Caco-2 (cell line): ENCODE data around the gene FBXO28. TPM values are rescaled to one million over a fixed set of nuclear protein-coding genes. Genes with fewer than 3 reads are reported as not detected.

ENCODE experiments used
- BruUV-seq: library from RNA; stranded (reverse); fragments of 400-500 nt; replicated peaks from 2 replicates; lab custom pipeline; 2021; lab: Mats Ljungman, UMichigan
- CTCF ChIA-PET: fragments of 300-600 bp; sonication (Branson Sonifier 250); formaldehyde crosslinking; loops from one replicate; lab custom pipeline; 2022; ENCODE audit warnings: antibody characterized with exemption; lab: Charles Lee
- POLR2A ChIA-PET: fragments of 300-600 bp; sonication (Branson Sonifier 250); formaldehyde crosslinking; loops from one replicate; lab custom pipeline; 2022; ENCODE audit warnings: antibody characterized with exemption; lab: Charles Lee
- DNase-seq, 2 experiments: peaks; one replicate each; pipeline versions ENCODE4 v3.0.0 to v3.0.0-alpha.2; 2020 to 2022
- H3K27me3 ChIP-seq: replicated peaks from 2 replicates; pipeline ENCODE4 v1.6.0; 2011; ENCODE audit warnings: low read length; ENCODE audit not compliant: control insufficient read depth, insufficient read depth
- H3K36me3 ChIP-seq: 2 replicates; pipeline ENCODE4 v1.5.1; 2011; ENCODE audit warnings: low read length; ENCODE audit not compliant: control insufficient read depth, insufficient read depth
- H3K4me1 ChIP-seq: fragments of 250-450 bp; sonication (Bioruptor Pico); 2 replicates; pipeline ENCODE4 v1.5.1; 2020; ENCODE audit warnings: mild to moderate bottlenecking
- H3K4me3 ChIP-seq: 2 replicates; pipeline ENCODE4 v1.5.1; 2011; ENCODE audit warnings: low read depth, mild to moderate bottlenecking, control low read depth, low read length
- H3K9me3 ChIP-seq: fragments of 250-450 bp; sonication (Bioruptor Pico); 2 replicates; pipeline ENCODE4 v1.5.1; 2020; ENCODE audit warnings: mild to moderate bottlenecking, moderate library complexity
- H3K27ac Mint-ChIP-seq: one replicate; pipeline ENCODE4 v1.8.0; 2022; ENCODE audit warnings: mixed read lengths; ENCODE audit not compliant: unreplicated experiment
- H3K27me3 Mint-ChIP-seq: one replicate; pipeline ENCODE4 v1.8.0; 2022; ENCODE audit warnings: mixed read lengths; ENCODE audit not compliant: insufficient read depth, unreplicated experiment
- H3K36me3 Mint-ChIP-seq: one replicate; pipeline ENCODE4 v1.8.0; 2022; ENCODE audit warnings: mild to moderate bottlenecking, mixed read lengths; ENCODE audit not compliant: insufficient read depth, unreplicated experiment
- H3K4me1 Mint-ChIP-seq: one replicate; pipeline ENCODE4 v1.8.0; 2022; ENCODE audit warnings: low read depth, mixed read lengths; ENCODE audit not compliant: unreplicated experiment
- H3K4me3 Mint-ChIP-seq: one replicate; pipeline ENCODE4 v1.8.0; 2022; ENCODE audit warnings: mild to moderate bottlenecking, moderate library complexity, mixed read lengths; ENCODE audit not compliant: unreplicated experiment
- H3K9me3 Mint-ChIP-seq: one replicate; pipeline ENCODE4 v1.8.0; 2022; ENCODE audit warnings: mixed read lengths; ENCODE audit not compliant: unreplicated experiment
- CTCF ChIP-seq, 2 experiments: fragments of 200-600 bp in 1 of 2; IDR thresholded peaks; 1 replicate in 1 of 2; 2 replicates in 1 of 2; pipeline versions ENCODE4 v1.5.1 to v1.8.0; 2011 to 2022; ENCODE audit warnings: antibody characterized with exemption in 1 of 2, control low read depth in 1 of 2, inconsistent platforms in 1 of 2, low read depth in 1 of 2, low read length in 1 of 2, mild to moderate bottlenecking in 1 of 2, moderate library complexity in 1 of 2; ENCODE audit not compliant: insufficient read depth in 1 of 2, severe bottlenecking in 1 of 2, unreplicated experiment in 1 of 2
- intact Hi-C: fragments of 100-400 bp; cut with micrococcal nuclease; formaldehyde crosslinking; loops from one replicate; pipeline ENCODE4 v1.10.0; 2022; ENCODE audit not compliant: unreplicated experiment
- total RNA-seq: library from RNA; stranded (reverse); gene quantifications from 2 replicates; pipeline ENCODE4 v1.2.3, GENCODE V29; 2022

FBXO28 gene
- total RNA-seq, 1 experiment from 2014 or later: 31.3 TPM

GRCh38 chr1:224080115-224080774 is 33.7 kb upstream of the FBXO28 start:
- peaks cover 9% of the 10 kb centered on the region for H3K4me1 ChIP-seq
- TF ChIP-seq CTCF (IDR thresholded peaks at IDR 0.05; ENCODE audit: insufficient read depth in 1 of 2, low read depth in 1 of 2, low read length in 1 of 2, severe bottlenecking in 1 of 2, unreplicated experiment in 1 of 2): no peak
- no peak overlapping the region for H3K4me3 ChIP-seq
- H3K36me3 Mint-ChIP-seq: no peaks in the 10 kb centered on the region
- H3K9me3 Mint-ChIP-seq: no peaks in the 10 kb centered on the region
- no peaks in the 10 kb centered on the region for H3K36me3 ChIP-seq
- no peaks in the 10 kb centered on the region for H3K27me3 Mint-ChIP-seq
- no peak for DNase-seq
- BruUV-seq: no TSS peak
- H3K4me3 Mint-ChIP-seq: no peak overlapping the region
- CTCF ChIA-PET: no interaction called here
- no peak overlapping the region for H3K27ac Mint-ChIP-seq
- intact Hi-C loops: no loop called here
- no peaks in the 10 kb centered on the region for H3K27me3 ChIP-seq
- POLR2A ChIA-PET: no interaction called here
- no peaks in the 10 kb centered on the region for H3K9me3 ChIP-seq
- no peaks in the 10 kb centered on the region for H3K4me1 Mint-ChIP-seq

- CTCF ChIA-PET: no interaction called here
- H3K4me1 Mint-ChIP-seq: peaks cover 3% of the 10 kb centered on the region
- no peak overlapping the region for H3K27ac Mint-ChIP-seq
- POLR2A ChIA-PET: no interaction called here
- Histone ChIP-seq H3K27me3 (no peaks in the 10 kb centered on the region), H3K36me3 (no peaks in the 10 kb centered on the region), H3K4me3 (no peak overlapping the region), H3K9me3 (no peaks in the 10 kb centered on the region), H3K4me1 (peaks cover 9% of the 10 kb centered on the region)
- intact Hi-C loops: no loop called here
- H3K4me3 Mint-ChIP-seq: no peak overlapping the region
- TF ChIP-seq CTCF (IDR thresholded peaks at IDR 0.05; ENCODE audit: insufficient read depth in 1 of 2, low read depth in 1 of 2, low read length in 1 of 2, severe bottlenecking in 1 of 2, unreplicated experiment in 1 of 2): no peak
- H3K36me3 Mint-ChIP-seq: no peaks in the 10 kb centered on the region
- BruUV-seq: no TSS peak
- no peak for DNase-seq
- H3K9me3 Mint-ChIP-seq: no peaks in the 10 kb centered on the region
- H3K27me3 Mint-ChIP-seq: peaks cover under 1% of the 10 kb centered on the region
These were observed 32.3 kb upstream of the FBXO28 start for GRCh38 chr1:224081604-224082003.

GRCh38 chr1:224082146-224082545 is 31.8 kb upstream of the FBXO28 start:
- Mint-ChIP-seq H3K9me3 (no peaks in the 10 kb centered on the region), H3K27ac (no peak overlapping the region), H3K36me3 (no peaks in the 10 kb centered on the region), H3K4me1 (peaks cover 6% of the 10 kb centered on the region), H3K4me3 (no peak overlapping the region), H3K27me3 (peaks cover 2% of the 10 kb centered on the region)
- DNase-seq: no peak
- intact Hi-C loops: no loop called here
- Histone ChIP-seq H3K4me1 (peaks cover 9% of the 10 kb centered on the region), H3K4me3 (no peak overlapping the region), H3K36me3 (no peaks in the 10 kb centered on the region), H3K27me3 (no peaks in the 10 kb centered on the region), H3K9me3 (no peaks in the 10 kb centered on the region)
- no TSS peak for BruUV-seq
- POLR2A ChIA-PET: no interaction called here
- no peak for TF ChIP-seq CTCF (IDR thresholded peaks at IDR 0.05; ENCODE audit: insufficient read depth in 1 of 2, low read depth in 1 of 2, low read length in 1 of 2, severe bottlenecking in 1 of 2, unreplicated experiment in 1 of 2)
- CTCF ChIA-PET: no interaction called here
